GM11168 (cell line): ENCODE results near the gene ACSM3.
"Not testable (repeated sequence)": the region's sequence is repeated elsewhere in the genome, so short reads cannot be mapped to it uniquely, and the experiment has no call there.

Source experiments
- in situ Hi-C: fragments of 300-500 bp; cut with MboI; formaldehyde crosslinking; loops from one replicate; pipeline ENCODE4 v1.12.0; 2022; ENCODE audit warnings: low sequenced_read_pairs; ENCODE audit not compliant: unreplicated experiment

ACSM3 gene

GRCh38 chr16:20763461-20764232 lies at the start of gene ACSM3:
Gene ACSM3, plus strand, starts transcription at chr16:20764014. Its CDS starts 6,021 bp downstream, at chr16:20770035.
- in situ Hi-C loops = no loop called here

GRCh38 chr16:20717718-20718117 lies 46.1 kb upstream of the ACSM3 start:
- in situ Hi-C loops = not testable (repeated sequence)

- in situ Hi-C loops = no loop called here
Observed at GRCh38 chr16:20720251-20720650, 43.6 kb upstream of the ACSM3 start.

- in situ Hi-C loops = no loop called here
Observed at GRCh38 chr16:20726661-20727060, 37.2 kb upstream of the ACSM3 start.

GRCh38 chr16:20727181-20727580 lies 36.6 kb upstream of the ACSM3 start:
- in situ Hi-C loops = no loop called here

- in situ Hi-C loops = no loop called here
Observed at GRCh38 chr16:20729141-20729540, 34.7 kb upstream of the ACSM3 start.

GRCh38 chr16:20734056-20734455 lies 29.8 kb upstream of the ACSM3 start:
- in situ Hi-C loops = no loop called here

- in situ Hi-C loops = no loop called here
Observed at GRCh38 chr16:20734782-20735181, 29.0 kb upstream of the ACSM3 start.

- in situ Hi-C loops = no loop called here
Observed at GRCh38 chr16:20735490-20735889, 28.3 kb upstream of the ACSM3 start.

GRCh38 chr16:20740007-20740883 lies 23.6 kb upstream of the ACSM3 start:
- in situ Hi-C loops = no loop called here

GRCh38 chr16:20740901-20741521 lies 22.8 kb upstream of the ACSM3 start:
- in situ Hi-C loops = no loop called here

GRCh38 chr16:20741554-20742285 lies 22.1 kb upstream of the ACSM3 start, which contains the start of gene THUMPD1:
Gene THUMPD1, minus strand, starts transcription at chr16:20741818. Its CDS starts 79 bp downstream, at chr16:20741739.
- in situ Hi-C loops = no loop called here

GRCh38 chr16:20743591-20743990 lies 20.2 kb upstream of the ACSM3 start:
- in situ Hi-C loops = no loop called here

GRCh38 chr16:20744922-20745440 lies 18.8 kb upstream of the ACSM3 start:
- in situ Hi-C loops = no loop called here

- in situ Hi-C loops = no loop called here
Observed at GRCh38 chr16:20746461-20746860, 17.4 kb upstream of the ACSM3 start.

GRCh38 chr16:20747030-20747816 lies 16.6 kb upstream of the ACSM3 start:
- in situ Hi-C loops = no loop called here

- in situ Hi-C loops = no loop called here
Observed at GRCh38 chr16:20749474-20749873, 14.3 kb upstream of the ACSM3 start.

GRCh38 chr16:20750558-20750957 lies 13.3 kb upstream of the ACSM3 start:
- in situ Hi-C loops = no loop called here

- in situ Hi-C loops = no loop called here
Observed at GRCh38 chr16:20753727-20754126, 10.1 kb upstream of the ACSM3 start.
